Stimulated activated CD4-positive, alpha-beta T cell treated with anti-CD3 and anti-CD28 coated beads, TNF-alpha, amount 100 ng/mL, for 24 hours (primary cell): Measurements from ENCODE around the gene MACROD2.
"Not testable (repeated sequence)": the region's sequence is repeated elsewhere in the genome, so short reads cannot be mapped to it uniquely, and the experiment has no call there.

Source experiments
- DNase-seq, 3 experiments: peaks; one replicate each; pipeline ENCODE4 v3.0.0-alpha.2; 2020; ENCODE audit warnings: low read depth in 3 of 3

MACROD2 gene

DNA sequence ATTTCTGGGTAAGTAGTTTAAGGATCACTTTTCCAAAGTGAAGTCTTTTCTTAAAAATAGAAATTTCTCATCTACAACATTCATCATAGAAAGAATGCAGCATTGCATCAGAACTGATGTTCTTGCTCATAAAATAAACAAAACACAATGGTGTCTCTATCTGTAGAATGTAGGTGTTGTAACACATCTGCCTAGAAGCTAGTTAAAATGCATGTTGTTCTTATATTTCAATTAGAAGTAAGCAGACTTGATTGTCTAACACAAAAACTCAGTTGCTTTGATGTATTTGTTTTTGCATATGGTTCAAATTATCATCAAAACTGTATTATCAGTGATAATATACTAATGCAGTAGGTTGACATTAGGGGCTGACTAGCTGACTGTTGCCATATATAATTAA lies 996.8 kb downstream of the MACROD2 start:
- no peak for DNase-seq

GRCh38 chr20:14992961-14993360 lies 997.6 kb downstream of the MACROD2 start:
- DNase-seq = no peak

DNA sequence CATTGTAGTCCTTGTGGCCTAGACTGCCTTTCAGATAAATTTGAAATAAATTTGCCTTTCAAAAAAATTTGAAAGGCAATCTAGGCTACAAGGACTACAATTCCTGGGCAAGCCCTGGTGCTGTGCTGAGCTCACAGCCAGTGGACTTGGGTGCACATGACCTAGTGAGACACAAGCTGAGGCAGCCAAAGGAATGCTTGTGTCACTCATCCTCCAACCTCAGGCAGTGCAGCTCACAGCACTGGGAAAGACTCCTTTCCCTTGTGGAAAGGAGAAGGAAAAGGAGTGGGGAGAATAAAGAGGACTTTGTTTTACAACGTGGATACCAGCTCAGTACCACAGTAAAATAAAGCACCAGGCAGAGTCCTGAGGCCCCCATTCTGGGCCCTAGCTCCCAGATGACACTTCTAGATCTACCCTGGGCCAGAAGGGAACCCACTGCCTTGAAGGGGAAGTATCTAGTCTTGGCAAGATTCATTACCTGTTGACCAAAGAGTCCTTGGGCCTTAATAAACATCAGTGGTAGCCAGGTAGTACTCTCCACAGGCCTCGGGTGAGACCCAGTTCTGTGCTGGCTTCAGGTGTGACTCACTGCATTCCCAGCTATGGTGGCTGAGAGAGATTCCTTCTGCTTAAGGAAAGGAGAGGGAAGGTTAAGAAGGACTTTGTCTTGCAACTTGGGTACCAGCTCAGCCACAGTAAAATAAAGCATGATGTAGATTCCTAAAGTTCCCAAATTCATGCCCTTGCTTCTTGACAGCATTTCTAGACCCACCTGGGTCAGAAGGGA lies 1001.8 kb downstream of the MACROD2 start:
- DNase-seq = no peak

DNA sequence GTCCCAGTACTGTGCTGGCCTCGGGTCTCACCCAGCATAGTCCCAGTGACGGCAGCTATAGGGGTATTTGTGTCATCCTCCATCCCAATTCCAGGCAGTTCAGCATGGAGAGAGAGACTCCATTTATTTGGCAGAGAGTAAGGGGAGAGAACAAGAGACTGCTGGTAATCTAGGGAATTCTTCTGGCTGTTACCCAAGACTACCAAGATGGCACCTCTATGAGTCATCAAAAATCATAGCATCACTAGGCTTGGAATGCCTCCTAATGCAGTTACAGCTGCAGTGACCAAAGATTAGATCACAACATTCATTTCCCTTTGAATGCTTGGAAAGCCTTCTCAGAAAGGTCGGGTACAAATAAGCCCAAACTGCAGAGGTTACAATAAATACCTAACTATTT lies 1002.5 kb downstream of the MACROD2 start:
- DNase-seq = no peak

- no peak for DNase-seq
Observed at GRCh38 chr20:15005300-15005986, 1010.1 kb downstream of the MACROD2 start.

DNA sequence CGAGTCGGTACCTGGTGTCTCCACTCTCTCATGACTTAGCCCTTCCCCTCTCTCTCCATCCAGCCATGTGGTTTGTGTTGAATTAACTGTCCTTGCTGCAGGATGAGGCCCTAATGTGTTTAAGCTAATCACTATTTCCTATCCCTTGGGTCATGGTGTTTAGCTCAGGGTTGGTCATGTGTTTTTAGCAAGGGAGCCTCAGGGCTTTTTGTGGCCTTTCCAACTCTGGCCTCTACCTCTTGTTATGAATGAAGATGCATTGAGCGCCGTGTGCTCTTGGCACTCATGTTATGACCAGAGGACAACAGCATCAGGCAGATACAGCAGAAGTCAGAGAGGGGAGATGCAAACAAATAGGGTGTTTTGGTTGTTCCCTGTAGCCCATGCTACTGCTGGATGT lies 1016.3 kb downstream of the MACROD2 start:
- DNase-seq = no peak

DNA sequence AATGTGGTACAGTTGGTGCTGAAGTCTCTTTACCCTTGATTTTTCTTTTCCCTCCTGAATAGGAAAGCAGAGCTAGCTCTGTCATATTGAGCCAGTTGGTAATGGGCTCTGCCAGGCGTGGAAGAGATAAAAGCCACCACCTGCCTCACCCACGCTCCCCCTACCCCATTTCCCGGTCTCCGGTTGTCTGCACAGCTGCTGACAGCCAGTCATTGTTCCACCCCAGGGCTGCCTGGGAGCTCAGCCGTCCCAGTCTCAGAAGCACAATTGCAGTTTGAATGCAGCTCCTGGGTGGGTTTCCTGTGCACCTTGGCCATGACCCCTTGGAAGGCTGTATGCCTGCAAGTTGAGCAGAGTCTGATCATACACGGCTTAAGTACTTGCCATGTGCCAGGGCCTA lies 1017.2 kb downstream of the MACROD2 start:
- no peak for DNase-seq

- not testable (repeated sequence) for DNase-seq
Observed at GRCh38 chr20:15016875-15017274, 1021.6 kb downstream of the MACROD2 start.

DNA sequence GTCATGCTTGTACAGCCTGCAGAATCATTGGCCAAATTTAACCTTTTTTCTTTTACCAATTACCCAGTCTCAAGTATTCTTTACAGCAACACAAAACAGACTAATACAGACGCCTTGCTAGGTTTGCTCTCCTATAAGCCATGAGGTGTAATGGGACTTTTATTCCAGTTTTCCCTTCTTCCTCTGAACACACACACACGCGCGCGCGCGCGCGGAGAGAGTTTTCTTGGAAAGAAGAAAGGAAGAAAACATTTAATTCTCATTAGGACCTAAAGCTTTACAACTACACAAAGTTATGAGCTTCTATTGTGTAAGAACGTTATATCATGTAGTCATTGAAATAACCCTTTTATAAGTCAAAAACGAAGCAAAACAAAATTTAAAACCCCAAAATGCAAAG lies 1023.6 kb downstream of the MACROD2 start:
- DNase-seq = no peak

GRCh38 chr20:15020845-15021244 lies 1025.5 kb downstream of the MACROD2 start:
- no peak for DNase-seq

DNA sequence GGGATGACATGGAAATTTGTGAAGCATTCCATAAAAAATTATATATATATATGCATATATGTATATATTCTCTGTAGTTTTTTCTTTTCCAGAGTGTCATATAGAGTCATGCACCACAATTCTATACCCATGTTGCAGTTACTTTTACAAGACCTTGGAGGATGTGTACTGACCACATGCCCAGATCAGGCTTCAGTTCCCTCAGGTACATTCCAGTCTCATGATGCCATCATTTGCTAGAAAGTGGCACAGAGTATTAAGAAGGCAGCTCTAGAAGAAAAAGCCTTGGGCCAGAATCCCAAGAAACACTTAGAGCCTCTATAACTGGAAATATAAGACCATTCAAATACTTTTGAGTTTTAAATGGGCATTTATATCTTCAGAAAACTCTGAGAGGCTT lies 1027.6 kb downstream of the MACROD2 start:
- no peak for DNase-seq

DNA sequence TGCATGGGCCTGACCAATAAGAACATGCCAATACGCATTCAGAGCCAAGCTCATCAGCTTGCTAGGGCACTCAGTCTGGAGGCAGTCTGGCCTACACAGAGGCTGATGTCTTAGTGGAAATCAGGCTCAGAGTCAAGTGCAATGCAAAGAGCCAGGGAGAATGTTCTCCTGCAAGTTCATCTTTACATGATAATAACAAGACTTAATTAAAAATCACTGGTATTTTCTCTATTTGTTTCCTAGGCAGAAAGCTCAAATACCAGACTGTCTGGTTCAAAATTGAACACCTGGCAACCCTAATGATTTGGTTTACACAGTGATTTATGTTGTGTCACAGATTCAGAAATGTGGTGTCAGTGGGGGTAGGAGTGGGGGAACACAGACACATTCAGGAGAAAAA lies 1031.4 kb downstream of the MACROD2 start:
- no peak for DNase-seq

DNA sequence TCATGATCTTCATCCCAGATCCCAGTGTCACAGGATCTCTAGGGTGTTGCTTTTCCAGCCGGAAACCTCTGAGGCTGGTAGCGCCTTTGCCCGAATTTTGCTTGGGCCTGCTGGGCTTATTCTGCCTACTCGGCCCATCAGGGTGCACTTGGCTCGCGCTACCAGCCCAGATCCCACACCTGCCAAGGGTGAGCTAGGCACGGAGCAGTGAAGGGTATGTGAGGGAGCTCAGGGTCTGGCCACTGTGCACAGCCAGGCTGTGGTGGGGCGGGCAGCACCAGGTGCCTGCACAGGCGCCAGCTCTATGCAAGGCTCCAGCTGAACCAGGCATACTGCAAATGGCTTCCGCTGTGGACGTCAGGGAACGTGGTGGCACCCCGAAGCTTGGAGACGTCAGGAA lies 1035.5 kb downstream of the MACROD2 start:
- no peak for DNase-seq

DNA sequence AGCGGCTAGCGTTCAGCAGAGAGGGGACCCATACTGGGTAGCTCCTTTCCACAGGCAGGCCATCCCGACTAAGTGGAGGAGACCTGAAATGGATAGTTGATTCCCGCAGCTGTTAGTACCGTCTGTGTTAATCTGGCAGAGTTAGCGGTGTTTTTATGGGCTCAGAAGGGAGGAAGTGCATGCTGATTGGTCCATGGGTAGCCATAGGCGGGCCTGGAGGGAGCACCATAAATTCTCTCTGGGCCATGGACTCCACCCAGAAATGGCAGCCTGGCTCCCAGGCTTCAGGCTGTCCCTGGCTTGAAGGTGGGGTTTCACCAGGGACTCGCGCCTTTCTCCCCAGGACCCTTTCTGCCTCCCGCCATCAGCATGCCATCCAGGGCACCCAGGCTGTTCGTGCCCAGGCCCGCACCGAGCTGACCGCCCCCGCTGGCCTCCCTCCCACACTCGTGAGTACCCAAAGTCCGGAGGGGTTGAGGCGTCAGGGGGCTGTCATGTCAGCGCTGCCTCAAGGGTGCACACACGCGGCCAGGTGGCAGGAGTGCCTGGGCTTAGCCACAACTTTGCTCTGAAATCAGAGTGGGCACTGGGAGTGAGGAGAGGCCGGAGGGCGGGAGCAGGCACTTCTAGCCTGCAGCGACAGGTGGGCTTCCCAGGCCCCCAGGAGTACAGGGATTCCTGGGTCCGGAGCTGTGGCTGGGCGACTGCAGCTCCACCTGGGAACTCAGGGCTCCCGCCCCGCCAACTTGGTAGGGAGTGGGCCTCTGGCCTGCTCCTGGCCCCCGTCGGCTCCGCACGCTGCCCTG lies 1036.4 kb downstream of the MACROD2 start:
- no peak for DNase-seq

- no peak for DNase-seq
Observed at GRCh38 chr20:15032352-15032622, 1037.0 kb downstream of the MACROD2 start.

DNA sequence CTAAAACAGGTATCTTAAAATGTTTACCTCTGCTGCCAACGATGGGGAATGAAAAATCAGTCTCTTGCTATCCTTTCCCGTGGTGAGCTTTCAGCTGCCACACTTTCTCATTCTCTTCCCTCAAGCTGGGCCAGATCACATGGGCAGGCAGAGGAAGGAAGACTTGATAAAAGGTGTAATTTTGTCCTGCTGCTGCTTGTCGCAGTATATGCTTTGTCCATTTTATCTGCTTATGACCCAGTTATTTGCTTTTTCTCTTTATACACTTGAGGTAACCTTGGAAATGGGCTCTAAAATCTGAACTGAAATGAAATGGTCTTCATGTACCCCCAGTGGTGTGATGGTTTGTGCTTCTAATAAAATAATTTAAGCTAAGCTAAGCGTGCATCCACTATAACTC lies 1038.0 kb downstream of the MACROD2 start:
- DNase-seq = no peak

- no peak for DNase-seq
Observed at GRCh38 chr20:15033891-15034290, 1038.6 kb downstream of the MACROD2 start.

DNA sequence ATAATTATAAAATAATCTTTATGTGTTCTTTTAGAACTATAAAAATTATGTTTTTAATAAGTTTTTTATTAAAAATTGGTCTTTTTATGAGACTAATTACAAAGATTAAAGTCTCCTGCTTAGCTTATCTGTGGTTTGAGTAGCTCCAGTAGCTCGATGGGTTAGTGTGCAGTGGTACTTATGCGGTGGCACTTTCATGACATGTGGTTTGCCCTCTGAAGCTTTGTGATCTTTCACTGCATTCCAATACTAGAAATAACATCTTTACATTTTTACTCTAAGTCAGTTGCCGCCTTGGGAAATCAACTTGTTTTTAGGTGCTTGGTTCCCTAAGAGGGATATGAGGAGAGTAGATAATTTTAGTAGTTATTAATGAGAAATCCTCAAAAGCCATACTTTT lies 1041.6 kb downstream of the MACROD2 start:
- no peak for DNase-seq

DNA sequence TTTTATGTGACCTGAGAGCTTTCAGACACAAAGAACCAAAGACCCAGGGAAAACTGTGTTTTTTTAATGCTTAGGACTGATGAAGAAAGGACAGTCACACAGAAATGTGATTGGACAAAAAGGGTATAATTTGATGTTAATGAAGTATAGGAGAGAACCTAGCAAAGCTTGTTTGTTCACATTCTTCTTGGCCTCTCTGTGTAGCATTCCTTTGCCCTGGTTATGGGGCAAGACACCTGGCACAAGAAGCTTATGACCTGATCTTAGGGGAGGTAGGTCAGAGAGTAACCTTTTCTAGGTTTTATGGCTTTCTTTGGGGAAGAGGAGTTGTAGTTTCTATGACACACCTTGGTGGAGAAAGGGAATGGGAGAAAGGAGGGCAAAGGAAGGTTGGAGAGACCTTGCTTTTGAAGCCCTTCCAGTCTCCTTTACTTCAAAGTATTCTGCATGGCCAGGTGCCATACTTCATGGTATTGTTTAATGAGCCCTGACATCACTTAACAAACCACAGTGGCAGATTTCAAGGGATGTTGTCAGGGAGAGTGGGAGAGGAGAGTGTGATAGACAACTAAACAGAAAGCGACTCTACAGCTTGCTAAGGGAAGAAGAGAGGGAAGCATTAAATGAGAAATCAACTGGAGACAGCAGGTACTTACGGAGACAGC lies 1043.9 kb downstream of the MACROD2 start:
- no peak for DNase-seq

GRCh38 chr20:15042723-15043122 lies 1047.4 kb downstream of the MACROD2 start:
- DNase-seq = no peak

DNA sequence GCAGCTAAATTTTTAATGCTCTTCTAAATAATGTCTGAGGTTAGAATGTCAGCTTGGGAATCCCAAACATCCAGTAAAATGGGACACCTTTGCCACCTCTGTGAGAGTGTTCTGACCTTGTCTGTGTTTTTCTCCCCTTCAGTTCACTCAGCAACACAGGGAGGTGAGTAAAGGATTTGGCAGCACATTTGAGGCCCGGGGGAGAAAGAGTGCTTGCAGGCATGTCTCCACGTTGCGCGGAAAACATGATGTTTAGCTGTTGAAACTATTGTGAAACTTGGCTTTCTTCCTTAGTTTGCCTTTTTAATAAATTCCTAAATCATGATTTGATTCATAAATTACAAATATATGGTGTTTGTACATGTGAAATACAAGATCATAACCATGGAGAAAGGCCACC lies 1049.9 kb downstream of the MACROD2 start:
- no peak for DNase-seq

- no peak for DNase-seq
Observed at GRCh38 chr20:15047042-15047441, 1051.7 kb downstream of the MACROD2 start.
